ENCODE measurements around the gene TANC1.

DNA sequence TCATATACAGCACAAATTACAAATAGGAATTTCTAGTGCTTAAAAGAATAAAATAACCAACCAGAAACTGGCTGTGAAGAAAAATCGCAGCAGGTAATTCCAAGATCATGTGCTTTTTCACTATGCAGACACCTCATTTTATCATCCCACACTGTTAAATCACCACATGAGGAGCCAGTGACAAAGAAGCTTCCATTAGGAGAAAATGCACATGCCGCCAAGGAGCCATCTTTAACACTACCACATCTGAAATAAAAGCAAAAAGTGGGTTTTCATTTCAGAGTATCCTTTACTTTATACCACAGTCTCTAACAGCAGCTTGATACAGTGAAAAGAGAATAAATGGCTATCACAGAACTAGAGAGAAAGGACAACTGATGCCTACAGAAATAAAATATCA is 311.3 kb downstream of the TANC1 start:
- TF ChIP-seq, protein P1, sequence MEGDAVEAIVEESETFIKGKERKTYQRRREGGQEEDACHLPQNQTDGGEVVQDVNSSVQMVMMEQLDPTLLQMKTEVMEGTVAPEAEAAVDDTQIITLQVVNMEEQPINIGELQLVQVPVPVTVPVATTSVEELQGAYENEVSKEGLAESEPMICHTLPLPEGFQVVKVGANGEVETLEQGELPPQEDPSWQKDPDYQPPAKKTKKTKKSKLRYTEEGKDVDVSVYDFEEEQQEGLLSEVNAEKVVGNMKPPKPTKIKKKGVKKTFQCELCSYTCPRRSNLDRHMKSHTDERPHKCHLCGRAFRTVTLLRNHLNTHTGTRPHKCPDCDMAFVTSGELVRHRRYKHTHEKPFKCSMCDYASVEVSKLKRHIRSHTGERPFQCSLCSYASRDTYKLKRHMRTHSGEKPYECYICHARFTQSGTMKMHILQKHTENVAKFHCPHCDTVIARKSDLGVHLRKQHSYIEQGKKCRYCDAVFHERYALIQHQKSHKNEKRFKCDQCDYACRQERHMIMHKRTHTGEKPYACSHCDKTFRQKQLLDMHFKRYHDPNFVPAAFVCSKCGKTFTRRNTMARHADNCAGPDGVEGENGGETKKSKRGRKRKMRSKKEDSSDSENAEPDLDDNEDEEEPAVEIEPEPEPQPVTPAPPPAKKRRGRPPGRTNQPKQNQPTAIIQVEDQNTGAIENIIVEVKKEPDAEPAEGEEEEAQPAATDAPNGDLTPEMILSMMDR (IDR thresholded peaks at IDR 0.05) = no peak
- no peak for TF ChIP-seq ZFX (IDR thresholded peaks at IDR 0.05; ENCODE audit: borderline replicate concordance)
